Mesendoderm (in vitro differentiated cells): Measurements from ENCODE around the gene UTY.

Source experiments
- DNase-seq: peaks from one replicate; pipeline ENCODE4 v3.0.0; 2013
- H2AK5ac ChIP-seq: 2 replicates; pipeline ENCODE4 v1.6.1; 2013; ENCODE audit warnings: low read length, inconsistent platforms
- H2BK120ac ChIP-seq: 2 replicates; pipeline ENCODE4 v1.6.1; 2013; ENCODE audit warnings: low read depth, mild to moderate bottlenecking, low read length, moderate library complexity, mixed read lengths
- H2BK15ac ChIP-seq: replicated peaks from 2 replicates; pipeline ENCODE4 v1.6.1; 2013; ENCODE audit warnings: low read depth, mild to moderate bottlenecking, moderate library complexity
- H2BK5ac ChIP-seq: 2 replicates; pipeline ENCODE4 v1.6.1; 2013; ENCODE audit warnings: low read length, inconsistent platforms
- H3K18ac ChIP-seq: 2 replicates; pipeline ENCODE4 v1.6.1; 2013; ENCODE audit warnings: mild to moderate bottlenecking, low read length, mixed read lengths
- H3K23ac ChIP-seq: one replicate; pipeline ENCODE4 v1.6.1; 2013; ENCODE audit warnings: low read length
- H3K27ac ChIP-seq: 2 replicates; pipeline ENCODE4 v1.5.1; 2013; ENCODE audit warnings: low read depth, mild to moderate bottlenecking, inconsistent platforms, low read length, moderate library complexity
- H3K27me3 ChIP-seq: 2 replicates; pipeline ENCODE4 v1.6.1; 2013; ENCODE audit warnings: low read length, control low read depth, mild to moderate bottlenecking, inconsistent platforms; ENCODE audit not compliant: insufficient read depth, poor library complexity
- H3K36me3 ChIP-seq: 2 replicates; pipeline ENCODE4 v1.6.1; 2013; ENCODE audit warnings: low read length, inconsistent platforms; ENCODE audit not compliant: control insufficient read depth, insufficient read depth
- H3K4ac ChIP-seq: one replicate; pipeline ENCODE4 v1.6.1; 2013; ENCODE audit warnings: low read depth, mild to moderate bottlenecking, low read length, moderate library complexity
- H3K4me1 ChIP-seq: 2 replicates; pipeline ENCODE4 v1.6.1; 2013; ENCODE audit warnings: low read depth, low read length, inconsistent platforms; ENCODE audit not compliant: control insufficient read depth
- H3K4me2 ChIP-seq: 2 replicates; pipeline ENCODE4 v1.6.1; 2013; ENCODE audit warnings: low read length
- H3K4me3 ChIP-seq: 2 replicates; pipeline ENCODE4 v1.5.1; 2013; ENCODE audit warnings: mild to moderate bottlenecking, low read length
- H3K56ac ChIP-seq: one replicate; pipeline ENCODE4 v1.6.1; 2013; ENCODE audit warnings: low read length
- H3K79me1 ChIP-seq: 2 replicates; pipeline ENCODE4 v1.6.1; 2013; ENCODE audit warnings: low read length, inconsistent platforms
- H3K79me2 ChIP-seq: 2 replicates; pipeline ENCODE4 v1.6.1; 2013; ENCODE audit warnings: mild to moderate bottlenecking, low read length; ENCODE audit not compliant: control insufficient read depth, insufficient read depth
- H3K9ac ChIP-seq: 2 replicates; pipeline ENCODE4 v1.6.1; 2013; ENCODE audit warnings: low read length, inconsistent platforms
- H4K5ac ChIP-seq: one replicate; pipeline ENCODE4 v1.6.1; 2013; ENCODE audit warnings: low read length
- H4K8ac ChIP-seq: one replicate; pipeline ENCODE4 v1.6.1; 2013; ENCODE audit warnings: low read depth, mild to moderate bottlenecking, control low read depth, low read length, moderate library complexity
- WGBS: extraction: QIAGEN DNeasy Blood & Tissue Kit; methylation state at CpG from one replicate; pipeline ENCODE4 v1.1.7; 2013; ENCODE audit warnings: low lambda C conversion rate, missing lambda C conversion rate; ENCODE audit not compliant: insufficient coverage; ENCODE audit errors: extremely low coverage; 5-methylcytosine and 5-hydroxymethylcytosine counted together

The UTY gene

GRCh38 chrY:13398876-13399275 lies 81.0 kb downstream of the UTY start:
- Histone ChIP-seq H3K4me1 (no peaks in the 10 kb centered on the region), H3K79me1 (no peaks in the 10 kb centered on the region), H2AK5ac (no peak overlapping the region), H2BK5ac (no peak overlapping the region), H3K27ac (no peak overlapping the region), H3K18ac (no peak overlapping the region), H3K4ac (no peak overlapping the region), H3K56ac (no peak overlapping the region), H3K27me3 (no peaks in the 10 kb centered on the region), H2BK120ac (no peak overlapping the region), H4K5ac (no peak overlapping the region), H3K4me2 (no peak overlapping the region), H2BK15ac (no peak overlapping the region), H3K36me3 (no peaks in the 10 kb centered on the region), H3K23ac (no peak overlapping the region), H3K4me3 (no peak overlapping the region), H3K79me2 (no peaks in the 10 kb centered on the region), H3K9ac (no peak overlapping the region), H4K8ac (no peak overlapping the region)
- WGBS = no CpG with 5 or more reads among the region's 2 CpGs
- no peak for DNase-seq

GRCh38 chrY:13381110-13381683 lies 98.6 kb downstream of the UTY start:
- no peaks in the 10 kb centered on the region for H3K36me3 ChIP-seq
- DNase-seq = peak; percentile 43
- H3K23ac ChIP-seq = no peak overlapping the region
- H4K8ac ChIP-seq = no peak overlapping the region
- no peak overlapping the region for H3K18ac ChIP-seq
- no peak overlapping the region for H4K5ac ChIP-seq
- H3K79me1 ChIP-seq = no peaks in the 10 kb centered on the region
- H2BK15ac ChIP-seq = no peak overlapping the region
- no peak overlapping the region for H3K56ac ChIP-seq
- no peak overlapping the region for H3K4me3 ChIP-seq
- no CpG with 5 or more reads among the region's 7 CpGs for WGBS
- no peak overlapping the region for H2BK5ac ChIP-seq
- H2AK5ac ChIP-seq = no peak overlapping the region
- H3K4ac ChIP-seq = no peak overlapping the region
- H3K79me2 ChIP-seq = no peaks in the 10 kb centered on the region
- no peak overlapping the region for H3K4me2 ChIP-seq
- no peak overlapping the region for H3K27ac ChIP-seq
- no peak overlapping the region for H2BK120ac ChIP-seq
- H3K4me1 ChIP-seq = no peaks in the 10 kb centered on the region
- no peaks in the 10 kb centered on the region for H3K27me3 ChIP-seq
- no peak overlapping the region for H3K9ac ChIP-seq

GRCh38 chrY:13370868-13371800 lies 108.7 kb downstream of the UTY start:
- Histone ChIP-seq H3K4me1 (no peaks in the 10 kb centered on the region), H2AK5ac (no peak overlapping the region), H3K23ac (no peak overlapping the region), H2BK120ac (no peak overlapping the region), H3K27me3 (no peaks in the 10 kb centered on the region), H3K9ac (no peak overlapping the region), H3K79me1 (no peaks in the 10 kb centered on the region), H3K56ac (no peak overlapping the region), H2BK15ac (no peak overlapping the region), H3K4ac (no peak overlapping the region), H3K36me3 (no peaks in the 10 kb centered on the region), H3K27ac (no peak overlapping the region), H4K5ac (no peak overlapping the region), H2BK5ac (no peak overlapping the region), H3K4me2 (no peak overlapping the region), H3K79me2 (no peaks in the 10 kb centered on the region), H4K8ac (no peak overlapping the region), H3K18ac (no peak overlapping the region), H3K4me3 (no peak overlapping the region)
- no CpG with 5 or more reads among the region's 6 CpGs for WGBS
- DNase-seq = no peak

GRCh38 chrY:13370245-13370644 lies 109.6 kb downstream of the UTY start:
- no peaks in the 10 kb centered on the region for H3K79me1 ChIP-seq
- no peak overlapping the region for H4K8ac ChIP-seq
- H3K4ac ChIP-seq = no peak overlapping the region
- H2BK15ac ChIP-seq = no peak overlapping the region
- H3K56ac ChIP-seq = no peak overlapping the region
- no peak for DNase-seq
- no peak overlapping the region for H2BK120ac ChIP-seq
- no peak overlapping the region for H3K4me3 ChIP-seq
- no peaks in the 10 kb centered on the region for H3K79me2 ChIP-seq
- no peaks in the 10 kb centered on the region for H3K4me1 ChIP-seq
- no peak overlapping the region for H3K9ac ChIP-seq
- no peaks in the 10 kb centered on the region for H3K36me3 ChIP-seq
- no peak overlapping the region for H4K5ac ChIP-seq
- H3K27ac ChIP-seq = no peak overlapping the region
- H3K4me2 ChIP-seq = no peak overlapping the region
- no peak overlapping the region for H3K23ac ChIP-seq
- H3K18ac ChIP-seq = no peak overlapping the region
- no peaks in the 10 kb centered on the region for H3K27me3 ChIP-seq
- no peak overlapping the region for H2BK5ac ChIP-seq
- no peak overlapping the region for H2AK5ac ChIP-seq

GRCh38 chrY:13368513-13368845 lies 111.4 kb downstream of the UTY start:
- Histone ChIP-seq H2BK120ac (no peak overlapping the region), H4K5ac (no peak overlapping the region), H3K79me1 (no peaks in the 10 kb centered on the region), H3K56ac (no peak overlapping the region), H3K4me1 (no peaks in the 10 kb centered on the region), H2BK15ac (no peak overlapping the region), H3K9ac (no peak overlapping the region), H3K27me3 (no peaks in the 10 kb centered on the region), H3K36me3 (no peaks in the 10 kb centered on the region), H4K8ac (no peak overlapping the region), H3K4me3 (no peak overlapping the region), H3K23ac (no peak overlapping the region), H2AK5ac (no peak overlapping the region), H2BK5ac (no peak overlapping the region), H3K27ac (no peak overlapping the region), H3K4me2 (no peak overlapping the region), H3K18ac (no peak overlapping the region), H3K79me2 (no peaks in the 10 kb centered on the region), H3K4ac (no peak overlapping the region)
- no CpG with 5 or more reads among the region's 4 CpGs for WGBS
- no peak for DNase-seq
